Measurements from ENCODE around the gene DDX4.

The DDX4 gene

GRCh38 chr5:55860288-55860687, 122.4 kb downstream of the DDX4 start:
- no peak for ATAC-seq
- no peak for TF ChIP-seq ISL1 (CRISPR knock-in tag; IDR thresholded peaks at IDR 0.05)

- no peak for ATAC-seq
- TF ChIP-seq, protein P1, sequence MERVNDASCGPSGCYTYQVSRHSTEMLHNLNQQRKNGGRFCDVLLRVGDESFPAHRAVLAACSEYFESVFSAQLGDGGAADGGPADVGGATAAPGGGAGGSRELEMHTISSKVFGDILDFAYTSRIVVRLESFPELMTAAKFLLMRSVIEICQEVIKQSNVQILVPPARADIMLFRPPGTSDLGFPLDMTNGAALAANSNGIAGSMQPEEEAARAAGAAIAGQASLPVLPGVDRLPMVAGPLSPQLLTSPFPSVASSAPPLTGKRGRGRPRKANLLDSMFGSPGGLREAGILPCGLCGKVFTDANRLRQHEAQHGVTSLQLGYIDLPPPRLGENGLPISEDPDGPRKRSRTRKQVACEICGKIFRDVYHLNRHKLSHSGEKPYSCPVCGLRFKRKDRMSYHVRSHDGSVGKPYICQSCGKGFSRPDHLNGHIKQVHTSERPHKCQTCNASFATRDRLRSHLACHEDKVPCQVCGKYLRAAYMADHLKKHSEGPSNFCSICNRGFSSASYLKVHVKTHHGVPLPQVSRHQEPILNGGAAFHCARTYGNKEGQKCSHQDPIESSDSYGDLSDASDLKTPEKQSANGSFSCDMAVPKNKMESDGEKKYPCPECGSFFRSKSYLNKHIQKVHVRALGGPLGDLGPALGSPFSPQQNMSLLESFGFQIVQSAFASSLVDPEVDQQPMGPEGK (CRISPR knock-in tag; IDR thresholded peaks at IDR 0.05; ENCODE audit: borderline replicate concordance), result no peak
- TF ChIP-seq ZNF565 (CRISPR knock-in tag; conservative IDR thresholded peaks at IDR 0.05; ENCODE audit: low read depth), result no peak
- TF ChIP-seq, protein P2, sequence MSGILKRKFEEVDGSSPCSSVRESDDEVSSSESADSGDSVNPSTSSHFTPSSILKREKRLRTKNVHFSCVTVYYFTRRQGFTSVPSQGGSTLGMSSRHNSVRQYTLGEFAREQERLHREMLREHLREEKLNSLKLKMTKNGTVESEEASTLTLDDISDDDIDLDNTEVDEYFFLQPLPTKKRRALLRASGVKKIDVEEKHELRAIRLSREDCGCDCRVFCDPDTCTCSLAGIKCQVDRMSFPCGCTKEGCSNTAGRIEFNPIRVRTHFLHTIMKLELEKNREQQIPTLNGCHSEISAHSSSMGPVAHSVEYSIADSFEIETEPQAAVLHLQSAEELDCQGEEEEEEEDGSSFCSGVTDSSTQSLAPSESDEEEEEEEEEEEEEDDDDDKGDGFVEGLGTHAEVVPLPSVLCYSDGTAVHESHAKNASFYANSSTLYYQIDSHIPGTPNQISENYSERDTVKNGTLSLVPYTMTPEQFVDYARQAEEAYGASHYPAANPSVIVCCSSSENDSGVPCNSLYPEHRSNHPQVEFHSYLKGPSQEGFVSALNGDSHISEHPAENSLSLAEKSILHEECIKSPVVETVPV (CRISPR knock-in tag; IDR thresholded peaks at IDR 0.05), result no peak
- no peak for TF ChIP-seq OSR1 (CRISPR knock-in tag; IDR thresholded peaks at IDR 0.05)
- no peak for TF ChIP-seq ZC3H10 (CRISPR knock-in tag; IDR thresholded peaks at IDR 0.05)
- no peak for TF ChIP-seq CREB5 (CRISPR knock-in tag; IDR thresholded peaks at IDR 0.05; ENCODE audit: low read depth)
- TF ChIP-seq BACH2 (CRISPR knock-in tag; IDR thresholded peaks at IDR 0.05; ENCODE audit: borderline replicate concordance), result no peak
Observed at GRCh38 chr5:55860709-55861108, 122.8 kb downstream of the DDX4 start.

- TF ChIP-seq ZNF70 (CRISPR knock-in tag; IDR thresholded peaks at IDR 0.05) (no peak), TOX (CRISPR knock-in tag; IDR thresholded peaks at IDR 0.05; ENCODE audit: borderline replicate concordance) (no peak), ESRRG (CRISPR knock-in tag; IDR thresholded peaks at IDR 0.05) (no peak), ARNTL (CRISPR knock-in tag; IDR thresholded peaks at IDR 0.05; ENCODE audit: borderline replicate concordance, low read depth) (no peak), OSR1 (CRISPR knock-in tag; IDR thresholded peaks at IDR 0.05) (no peak), SNAI2 (CRISPR knock-in tag; IDR thresholded peaks at IDR 0.05) (no peak), ZFP30 (CRISPR knock-in tag; IDR thresholded peaks at IDR 0.05) (no peak), CSDC2 (CRISPR knock-in tag; IDR thresholded peaks at IDR 0.05) (no peak), CREB5 (CRISPR knock-in tag; IDR thresholded peaks at IDR 0.05; ENCODE audit: low read depth) (no peak)
- TF ChIP-seq, protein P1 (CRISPR knock-in tag; IDR thresholded peaks at IDR 0.05; ENCODE audit: borderline replicate concordance), result no peak
- TF ChIP-seq, protein P2 (CRISPR knock-in tag; IDR thresholded peaks at IDR 0.05), result no peak
- ATAC-seq, result no peak
Observed at GRCh38 chr5:55864606-55865541, 127.0 kb downstream of the DDX4 start.

DNA sequence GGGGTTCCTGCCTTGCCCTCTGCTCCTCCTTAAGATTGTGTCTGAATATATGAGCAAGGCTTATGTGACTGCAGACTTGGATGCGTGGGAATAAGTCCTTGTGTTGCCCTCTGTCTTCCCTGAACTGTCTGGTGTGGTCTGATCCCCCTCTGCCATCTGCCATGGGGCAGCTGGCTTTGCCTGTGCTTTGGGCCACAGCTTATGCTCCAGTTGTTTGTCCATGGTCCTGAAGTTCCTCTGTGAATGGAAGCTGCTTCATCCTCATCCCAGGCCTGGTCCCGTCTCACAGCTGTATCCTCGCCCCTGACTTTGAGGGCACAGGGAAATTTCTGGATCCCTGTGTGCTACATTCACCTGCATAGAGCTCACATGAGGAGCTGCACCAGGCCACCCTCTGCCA, 128.0 kb downstream of the DDX4 start:
- TF ChIP-seq PPARA (CRISPR knock-in tag; IDR thresholded peaks at IDR 0.05; ENCODE audit: borderline replicate concordance) (no peak), RARB (CRISPR knock-in tag; IDR thresholded peaks at IDR 0.05) (no peak), CSDC2 (CRISPR knock-in tag; IDR thresholded peaks at IDR 0.05) (no peak), OSR1 (CRISPR knock-in tag; IDR thresholded peaks at IDR 0.05) (no peak), BACH2 (CRISPR knock-in tag; IDR thresholded peaks at IDR 0.05; ENCODE audit: borderline replicate concordance) (no peak), ZFP30 (CRISPR knock-in tag; IDR thresholded peaks at IDR 0.05) (no peak), ESRRG (CRISPR knock-in tag; IDR thresholded peaks at IDR 0.05) (no peak), GLIS3 (CRISPR knock-in tag; IDR thresholded peaks at IDR 0.05) (no peak), ZNF565 (CRISPR knock-in tag; conservative IDR thresholded peaks at IDR 0.05; ENCODE audit: low read depth) (no peak), ZNF70 (CRISPR knock-in tag; IDR thresholded peaks at IDR 0.05) (no peak), ISL1 (CRISPR knock-in tag; IDR thresholded peaks at IDR 0.05) (no peak), TCF4 (CRISPR knock-in tag; IDR thresholded peaks at IDR 0.05; ENCODE audit: borderline replicate concordance) (no peak), CREB5 (CRISPR knock-in tag; IDR thresholded peaks at IDR 0.05; ENCODE audit: low read depth) (no peak)
- TF ChIP-seq, protein P2 (CRISPR knock-in tag; IDR thresholded peaks at IDR 0.05), result no peak
- ATAC-seq, result no peak
